ENCODE measurements around the gene LTB4R. TPM values are rescaled to one million over a fixed set of nuclear protein-coding genes. Genes with fewer than 3 reads are reported as not detected.

LTB4R gene
- total RNA-seq, 4 donors from 2014 or later, result 0.13 to 2.2 (median 0.75) TPM

GRCh38 chr14:24315243-24315806 is 4.0 kb downstream of the LTB4R start:
- intact Hi-C loops (cut with DNase I; ENCODE audit: low total_unique reads), result no loop called here
- no peak for DNase-seq
- no peak for ATAC-seq
- H3K9me3 ChIP-seq, result no peaks in the 10 kb centered on the region
- in situ Hi-C loops (cut with MboI; ENCODE audit: low sequenced_read_pairs in 4 of 4), result no loop called here
- TF ChIP-seq, protein P1, sequence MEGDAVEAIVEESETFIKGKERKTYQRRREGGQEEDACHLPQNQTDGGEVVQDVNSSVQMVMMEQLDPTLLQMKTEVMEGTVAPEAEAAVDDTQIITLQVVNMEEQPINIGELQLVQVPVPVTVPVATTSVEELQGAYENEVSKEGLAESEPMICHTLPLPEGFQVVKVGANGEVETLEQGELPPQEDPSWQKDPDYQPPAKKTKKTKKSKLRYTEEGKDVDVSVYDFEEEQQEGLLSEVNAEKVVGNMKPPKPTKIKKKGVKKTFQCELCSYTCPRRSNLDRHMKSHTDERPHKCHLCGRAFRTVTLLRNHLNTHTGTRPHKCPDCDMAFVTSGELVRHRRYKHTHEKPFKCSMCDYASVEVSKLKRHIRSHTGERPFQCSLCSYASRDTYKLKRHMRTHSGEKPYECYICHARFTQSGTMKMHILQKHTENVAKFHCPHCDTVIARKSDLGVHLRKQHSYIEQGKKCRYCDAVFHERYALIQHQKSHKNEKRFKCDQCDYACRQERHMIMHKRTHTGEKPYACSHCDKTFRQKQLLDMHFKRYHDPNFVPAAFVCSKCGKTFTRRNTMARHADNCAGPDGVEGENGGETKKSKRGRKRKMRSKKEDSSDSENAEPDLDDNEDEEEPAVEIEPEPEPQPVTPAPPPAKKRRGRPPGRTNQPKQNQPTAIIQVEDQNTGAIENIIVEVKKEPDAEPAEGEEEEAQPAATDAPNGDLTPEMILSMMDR (IDR thresholded peaks at IDR 0.05 in 4 of 5, conservative IDR thresholded peaks at IDR 0.05 in 1 of 5), result no peak
- no peak for TF ChIP-seq POLR2A (IDR thresholded peaks at IDR 0.05)
- no peaks in the 10 kb centered on the region for H3K36me3 ChIP-seq
- peak overlapping the region in 3 of 4 donors; percentile 49 to 74 (median 53) for H3K27ac ChIP-seq
- H3K4me1 ChIP-seq, result peaks cover 3 to 13% of the 10 kb centered on the region in 2 donors
- H3K4me3 ChIP-seq, result peak overlapping the region in 1 of 4 donors; percentile 18
- peaks cover 11 to 31% (median 20%) of the 10 kb centered on the region in 3 donors for H3K27me3 ChIP-seq

GRCh38 chr14:24315807-24316596 is 4.7 kb downstream of the LTB4R start:
- H3K9me3 ChIP-seq, result no peaks in the 10 kb centered on the region
- DNase-seq (peak in 1 of 2 donors; percentile 31), ATAC-seq (peak; percentile 17 to 56)
- intact Hi-C loops (cut with DNase I; ENCODE audit: low total_unique reads), result no loop called here
- no peaks in the 10 kb centered on the region for H3K36me3 ChIP-seq
- H3K27ac ChIP-seq, result peak overlapping the region in 3 of 4 donors; percentile 49 to 74 (median 53)
- TF ChIP-seq, protein P1 (IDR thresholded peaks at IDR 0.05 in 4 of 5, conservative IDR thresholded peaks at IDR 0.05 in 1 of 5), result peak in 4 of 5 experiments; percentile 16 to 46 (median 27)
- no peak for TF ChIP-seq POLR2A (IDR thresholded peaks at IDR 0.05)
- H3K27me3 ChIP-seq, result peaks cover 11 to 31% (median 20%) of the 10 kb centered on the region in 3 donors
- in situ Hi-C loops (cut with MboI; ENCODE audit: low sequenced_read_pairs in 4 of 4), result no loop called here
- peak overlapping the region in 2 of 4 donors; percentile 18 to 22 for H3K4me3 ChIP-seq
- peaks cover 0 to 9% of the 10 kb centered on the region in 2 donors for H3K4me1 ChIP-seq

GRCh38 chr14:24316597-24316950 is 5.3 kb downstream of the LTB4R start:
- ATAC-seq, result no peak
- Histone ChIP-seq H3K27ac (peak overlapping the region in 2 of 4 donors; percentile 49 to 53), H3K27me3 (peaks cover 11 to 31% (median 20%) of the 10 kb centered on the region in 3 donors), H3K36me3 (no peaks in the 10 kb centered on the region), H3K9me3 (no peaks in the 10 kb centered on the region), H3K4me3 (peak overlapping the region in 1 of 4 donors; percentile 18), H3K4me1 (peaks cover 0 to 9% of the 10 kb centered on the region in 2 donors)
- TF ChIP-seq, protein P1 (IDR thresholded peaks at IDR 0.05 in 4 of 5, conservative IDR thresholded peaks at IDR 0.05 in 1 of 5), result no peak
- TF ChIP-seq POLR2A (IDR thresholded peaks at IDR 0.05), result no peak
- no peak for DNase-seq
- in situ Hi-C loops (cut with MboI; ENCODE audit: low sequenced_read_pairs in 4 of 4) (no loop called here), intact Hi-C loops (cut with DNase I; ENCODE audit: low total_unique reads) (no loop called here)

GRCh38 chr14:24317141-24317928 is 6.0 kb downstream of the LTB4R start:
- Histone ChIP-seq H3K9me3 (no peaks in the 10 kb centered on the region), H3K4me1 (peaks cover 0 to 9% of the 10 kb centered on the region in 2 donors), H3K4me3 (no peak overlapping the region), H3K36me3 (no peaks in the 10 kb centered on the region), H3K27me3 (peaks cover 11 to 31% (median 20%) of the 10 kb centered on the region in 3 donors), H3K27ac (no peak overlapping the region)
- intact Hi-C loops (cut with DNase I; ENCODE audit: low total_unique reads) (no loop called here), in situ Hi-C loops (cut with MboI; ENCODE audit: low sequenced_read_pairs in 4 of 4) (no loop called here)
- TF ChIP-seq, protein P1 (IDR thresholded peaks at IDR 0.05 in 4 of 5, conservative IDR thresholded peaks at IDR 0.05 in 1 of 5), result no peak
- TF ChIP-seq POLR2A (IDR thresholded peaks at IDR 0.05), result no peak
- ATAC-seq, result no peak
- DNase-seq, result no peak

Measured in gastrocnemius medialis (tissue), 4 donors.